HG03095 (cell line): ENCODE results near the gene GDF7.

Experiments
- ATAC-seq: cut with Tn5 transposase; IDR thresholded peaks from one replicate; pipeline ENCODE4 v1.9.1; 2021; ENCODE audit warnings: moderate library complexity; ENCODE audit not compliant: unreplicated experiment

GDF7 gene

DNA sequence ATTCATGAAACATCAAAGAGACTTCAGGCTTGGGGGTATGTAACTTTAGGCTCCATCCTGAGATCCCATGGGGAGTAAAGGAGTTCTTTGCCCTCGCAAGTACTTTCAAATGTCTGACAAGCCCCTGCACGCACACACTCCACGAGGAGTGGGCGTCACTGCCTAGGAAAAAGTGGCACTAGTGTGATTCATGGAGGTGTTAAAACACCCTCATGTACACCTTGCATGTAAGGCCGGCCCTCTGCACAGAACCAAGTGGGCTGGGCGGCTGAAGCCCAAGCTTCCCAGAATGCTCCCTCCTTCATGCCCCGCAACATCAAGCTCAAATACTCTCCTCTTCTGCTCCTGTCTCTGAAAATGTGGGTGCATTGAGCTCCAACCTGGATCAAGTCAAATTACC lies 23.9 kb upstream of the GDF7 start:
- ATAC-seq = no peak

GRCh38 chr2:20643826-20644225 lies 23.1 kb upstream of the GDF7 start:
- no peak for ATAC-seq

DNA sequence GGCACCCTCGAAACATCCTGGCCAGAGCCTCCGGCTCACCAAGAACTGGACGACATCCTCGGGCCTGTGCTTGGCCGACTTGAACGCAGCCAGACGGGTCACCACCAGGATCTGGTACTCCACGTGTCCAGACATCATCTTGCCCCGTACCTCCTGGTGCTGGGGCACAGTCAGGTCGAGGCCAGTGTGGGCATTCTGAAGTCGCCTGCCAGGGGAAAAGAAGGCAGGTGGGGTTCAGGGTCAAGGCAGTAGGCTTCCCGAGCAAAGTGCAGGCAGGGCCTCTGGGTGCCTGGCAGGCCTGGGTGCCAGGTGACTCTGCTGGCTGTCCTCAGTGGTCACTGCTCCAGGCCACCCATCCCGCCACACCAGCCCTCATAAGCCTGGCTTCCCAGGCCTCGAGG lies 21.6 kb upstream of the GDF7 start:
- ATAC-seq = no peak

DNA sequence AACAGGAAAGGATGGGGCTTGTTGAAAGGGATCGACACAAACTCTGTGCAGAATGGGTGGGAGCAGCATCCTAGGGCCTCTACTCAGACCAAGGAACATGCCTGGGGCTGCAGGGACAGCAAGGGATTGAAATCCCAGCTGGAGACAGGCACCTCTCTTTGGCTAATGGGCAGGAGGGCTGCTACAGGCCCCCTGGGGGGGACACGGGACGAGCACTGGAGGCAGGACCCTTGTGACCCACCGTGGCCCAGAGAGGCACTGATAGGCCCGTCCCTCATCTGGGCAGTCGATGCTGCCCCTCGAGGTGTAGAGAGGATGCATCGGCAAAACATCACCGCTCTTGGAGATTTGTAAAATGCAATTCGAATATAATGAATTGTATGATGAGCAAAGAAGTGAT lies 21.2 kb upstream of the GDF7 start:
- no peak for ATAC-seq

GRCh38 chr2:20646446-20646845 lies 20.5 kb upstream of the GDF7 start:
- no peak for ATAC-seq

- no peak for ATAC-seq
Measured at GRCh38 chr2:20647211-20647610, 19.7 kb upstream of the GDF7 start.

- no peak for ATAC-seq
Measured at GRCh38 chr2:20647738-20648137, 19.2 kb upstream of the GDF7 start.

DNA sequence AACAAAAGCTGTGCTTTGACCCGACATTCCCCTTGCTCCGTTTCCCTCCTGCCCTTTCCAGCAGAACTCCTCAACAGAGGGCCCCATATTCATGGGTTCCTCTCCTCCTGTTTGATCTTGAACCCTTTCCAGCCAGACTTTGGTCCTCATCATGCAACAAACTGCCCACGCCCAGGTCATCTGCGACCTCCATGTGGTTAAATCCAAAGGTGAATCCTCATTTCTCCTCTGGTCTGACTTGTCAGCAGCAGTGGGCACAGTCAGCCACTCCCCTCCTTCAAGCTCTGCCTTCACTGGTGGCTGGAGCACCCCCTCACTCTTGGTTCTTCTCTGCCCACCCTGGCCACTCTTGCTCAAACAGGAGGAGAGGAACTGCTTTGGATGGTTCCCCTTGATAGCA lies 18.7 kb upstream of the GDF7 start:
- ATAC-seq = no peak

DNA sequence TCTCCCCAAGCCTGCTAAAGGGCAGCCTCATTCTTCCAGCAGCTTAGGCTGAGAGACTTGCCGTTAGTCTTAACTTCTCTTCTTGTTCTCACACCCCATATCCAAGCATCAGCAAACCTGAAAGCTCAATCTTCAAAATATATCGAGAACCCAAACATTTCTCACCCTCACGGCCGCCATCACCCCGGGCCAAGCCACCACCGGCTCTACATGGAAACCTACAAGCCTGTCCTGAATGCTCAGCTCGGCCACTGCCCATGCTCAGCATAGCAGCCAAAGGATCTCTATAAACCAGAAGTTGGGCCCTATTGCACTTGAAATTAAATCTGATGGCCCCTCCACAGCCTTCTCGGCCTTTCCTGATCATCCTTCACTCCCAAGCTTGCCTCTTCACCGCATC lies 18.1 kb upstream of the GDF7 start:
- ATAC-seq = no peak

DNA sequence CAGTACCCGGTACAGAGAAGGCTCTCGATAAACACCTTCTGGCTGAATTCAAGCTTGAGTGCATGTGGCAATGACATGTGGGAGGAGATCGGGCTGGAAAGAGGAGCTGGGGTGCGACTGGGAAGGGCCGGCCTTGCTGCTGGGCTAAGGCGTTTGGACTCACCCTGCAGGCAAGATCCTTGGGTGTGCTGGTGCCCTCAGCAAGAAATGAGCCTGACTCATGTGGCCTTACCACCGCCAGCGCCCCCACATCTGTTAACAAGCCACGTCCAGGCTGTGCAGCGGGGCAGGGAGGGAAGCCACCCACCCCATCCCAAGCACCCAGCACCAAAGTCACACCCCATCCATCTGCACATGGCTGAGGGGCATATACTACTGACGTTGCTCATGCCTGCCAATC lies 17.4 kb upstream of the GDF7 start:
- ATAC-seq = no peak

GRCh38 chr2:20649976-20650375 lies 17.0 kb upstream of the GDF7 start:
- no peak for ATAC-seq

GRCh38 chr2:20650393-20650876 lies 16.5 kb upstream of the GDF7 start:
- ATAC-seq = no peak

GRCh38 chr2:20650877-20651730 lies 15.8 kb upstream of the GDF7 start, which contains the start of gene HS1BP3:
Gene HS1BP3 (minus strand): TSS chr2:20651098. CDS start chr2:20651063, 35 bp downstream.
- peak; percentile 95 for ATAC-seq

GRCh38 chr2:20651731-20652099 lies 15.2 kb upstream of the GDF7 start:
- ATAC-seq = no peak

DNA sequence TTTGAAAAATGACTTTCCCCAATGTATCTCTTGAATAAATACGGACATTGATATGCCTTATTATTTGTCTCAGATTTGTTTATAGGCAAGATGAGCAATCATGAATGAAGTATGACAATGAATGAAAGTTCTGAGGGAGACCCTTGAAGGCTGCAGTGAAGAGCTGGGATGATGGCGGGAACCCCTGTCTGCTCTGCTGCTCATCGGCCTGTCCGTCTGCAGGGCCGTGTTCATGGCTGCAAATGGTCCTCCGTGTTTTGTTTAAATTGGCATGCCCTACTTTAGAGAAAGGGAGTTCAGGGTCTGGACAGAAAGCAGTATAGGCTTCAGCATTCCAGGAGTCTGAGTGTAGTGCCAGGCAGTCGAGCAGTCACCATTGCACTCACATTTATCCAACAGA lies 14.8 kb upstream of the GDF7 start:
- no peak for ATAC-seq

- ATAC-seq = no peak
Measured at GRCh38 chr2:20652673-20653575, 14.0 kb upstream of the GDF7 start.

DNA sequence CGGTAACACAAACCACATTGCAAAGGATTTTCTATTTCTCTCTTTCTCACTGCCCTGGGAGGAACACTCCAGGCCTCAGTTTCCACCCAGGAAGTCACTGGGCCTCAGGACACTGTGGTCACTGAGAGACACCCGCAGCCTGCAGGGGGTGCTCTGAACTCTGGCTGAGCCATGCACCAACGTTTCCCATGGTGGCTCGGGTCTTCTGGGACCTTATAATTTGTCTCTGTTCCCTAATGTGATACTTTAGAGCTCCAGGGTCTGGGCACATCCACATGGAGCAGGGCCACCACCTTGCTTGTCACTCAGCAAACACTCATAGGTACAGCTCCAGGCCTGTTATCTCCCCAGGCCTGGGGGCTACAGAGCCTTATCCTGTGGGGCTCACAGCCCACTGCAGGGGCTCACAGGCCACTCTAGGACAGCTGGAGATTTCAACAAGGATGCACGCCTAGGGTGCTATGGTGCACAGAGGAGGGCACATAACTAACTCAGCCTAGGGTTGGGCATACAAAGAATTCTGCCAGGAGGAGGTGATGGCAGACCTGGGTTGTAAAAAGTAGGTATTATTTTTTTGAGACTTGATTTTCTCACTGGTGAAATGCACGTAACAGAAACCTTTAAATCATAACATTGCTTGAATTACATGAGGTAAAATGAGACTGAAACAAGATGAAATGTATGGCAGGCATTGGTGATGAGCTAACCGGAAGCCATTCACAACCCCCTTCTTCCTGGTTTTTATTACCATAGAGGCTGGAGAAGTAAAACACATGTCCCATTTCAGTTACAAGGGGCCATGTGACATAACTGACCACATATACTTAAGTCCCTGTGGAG lies 13.0 kb upstream of the GDF7 start:
- no peak for ATAC-seq

- ATAC-seq = no peak
Measured at GRCh38 chr2:20654535-20654813, 12.5 kb upstream of the GDF7 start.

DNA sequence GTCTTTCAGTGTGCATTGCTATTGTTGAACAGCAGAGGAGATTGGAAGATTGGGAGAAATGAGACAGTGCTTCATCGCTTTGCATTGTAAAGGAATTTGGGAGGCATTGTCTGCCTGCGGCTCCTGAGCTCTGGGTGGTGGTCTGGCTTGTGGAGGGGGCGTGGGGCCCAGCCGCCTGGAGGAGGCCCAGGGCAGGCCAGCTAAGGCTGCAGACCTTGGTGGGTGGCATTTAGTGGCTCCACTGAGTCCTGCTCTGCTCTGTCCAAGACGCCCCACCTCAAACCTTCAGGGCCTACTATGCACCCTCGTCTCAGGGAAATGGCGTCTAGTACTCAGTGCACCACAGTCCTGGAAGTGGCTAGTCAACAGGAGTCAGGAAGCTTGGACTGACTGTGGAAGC lies 10.4 kb upstream of the GDF7 start:
- no peak for ATAC-seq

DNA sequence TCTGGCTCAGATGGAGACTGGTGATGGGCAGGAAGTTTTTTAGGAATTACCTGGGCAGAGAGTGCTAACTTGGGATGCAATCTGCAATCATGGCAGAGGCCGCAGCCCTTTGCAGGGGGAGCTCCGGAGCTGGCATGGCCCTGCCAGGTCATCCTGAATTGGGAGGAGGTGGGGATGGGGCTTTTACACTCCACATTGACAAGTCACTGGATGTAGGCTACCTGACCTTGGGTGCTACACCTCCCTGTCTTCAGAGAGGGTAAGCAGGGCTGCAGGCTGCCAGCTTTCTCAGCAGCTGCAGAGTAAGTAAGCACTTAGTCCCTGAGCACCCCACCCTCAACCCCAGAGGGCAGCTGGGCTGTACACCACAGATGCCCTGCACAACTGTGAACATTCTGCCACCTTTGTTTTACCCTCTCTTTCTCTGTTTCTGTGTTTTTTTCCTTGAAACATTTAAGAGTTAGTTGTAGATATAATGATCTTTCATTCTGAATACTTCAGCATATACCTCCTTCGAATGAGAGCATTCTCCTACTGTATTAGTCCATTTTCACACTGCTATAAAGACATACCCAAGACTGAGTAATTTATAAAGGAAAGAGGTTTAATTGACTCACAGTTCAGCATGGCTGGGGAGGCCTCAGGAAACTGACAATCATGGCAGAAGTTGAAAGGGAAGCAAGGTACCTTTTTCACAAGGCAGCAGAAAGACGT lies 9.3 kb upstream of the GDF7 start:
- no peak for ATAC-seq
